HG02885 (cell line): ENCODE measurements around the gene AJAP1.

ENCODE experiments used
- ATAC-seq: cut with Tn5 transposase; IDR thresholded peaks from one replicate; pipeline ENCODE4 v1.9.1; 2021; ENCODE audit warnings: mild to moderate bottlenecking; ENCODE audit not compliant: unreplicated experiment, poor library complexity

Gene AJAP1

GRCh38 chr1:4797429-4797828, 143.0 kb downstream of the AJAP1 start:
- no peak for ATAC-seq

GRCh38 chr1:4801192-4801924, 146.9 kb downstream of the AJAP1 start:
- ATAC-seq = no peak

- no peak for ATAC-seq
Observed at GRCh38 chr1:4802024-4802423, 147.6 kb downstream of the AJAP1 start.

- ATAC-seq = no peak
Observed at GRCh38 chr1:4803335-4803734, 148.9 kb downstream of the AJAP1 start.

- no peak for ATAC-seq
Observed at GRCh38 chr1:4805987-4806386, 151.6 kb downstream of the AJAP1 start.

GRCh38 chr1:4820543-4820942, 166.1 kb downstream of the AJAP1 start:
- no peak for ATAC-seq

GRCh38 chr1:4825800-4826450, 171.5 kb downstream of the AJAP1 start:
- no peak for ATAC-seq

- ATAC-seq = no peak
Observed at GRCh38 chr1:4830707-4831106, 176.3 kb downstream of the AJAP1 start.

- no peak for ATAC-seq
Observed at GRCh38 chr1:4836574-4836973, 182.2 kb downstream of the AJAP1 start.

GRCh38 chr1:4837031-4837600, 182.7 kb downstream of the AJAP1 start:
- no peak for ATAC-seq

GRCh38 chr1:4837752-4838151, 183.3 kb downstream of the AJAP1 start:
- no peak for ATAC-seq

GRCh38 chr1:4838231-4838630, 183.8 kb downstream of the AJAP1 start:
- no peak for ATAC-seq
